Skin epidermis (tissue), 12 donors: Measurements from ENCODE around the gene PRR3.
"Not testable (repeated sequence)": the region's sequence is repeated elsewhere in the genome, so short reads cannot be mapped to it uniquely, and the experiment has no call there.

Experiments used
- H3K27ac ChIP-seq, 21 experiments: fragments of 200-600 bp; sonication (generic) in 11 of 21; one replicate each; pipeline ENCODE4 v1.5.0; 2020; ENCODE audit warnings: mild to moderate bottlenecking in 3 of 21, inconsistent platforms in 2 of 21, moderate library complexity in 2 of 21
- H3K4me3 ChIP-seq, 7 experiments: fragments of 200-600 bp; sonication (generic) in 2 of 7; one replicate each; pipeline ENCODE4 v1.5.0; 2020; ENCODE audit warnings: inconsistent platforms in 2 of 7, mild to moderate bottlenecking in 2 of 7, moderate library complexity in 1 of 7

The PRR3 gene

DNA sequence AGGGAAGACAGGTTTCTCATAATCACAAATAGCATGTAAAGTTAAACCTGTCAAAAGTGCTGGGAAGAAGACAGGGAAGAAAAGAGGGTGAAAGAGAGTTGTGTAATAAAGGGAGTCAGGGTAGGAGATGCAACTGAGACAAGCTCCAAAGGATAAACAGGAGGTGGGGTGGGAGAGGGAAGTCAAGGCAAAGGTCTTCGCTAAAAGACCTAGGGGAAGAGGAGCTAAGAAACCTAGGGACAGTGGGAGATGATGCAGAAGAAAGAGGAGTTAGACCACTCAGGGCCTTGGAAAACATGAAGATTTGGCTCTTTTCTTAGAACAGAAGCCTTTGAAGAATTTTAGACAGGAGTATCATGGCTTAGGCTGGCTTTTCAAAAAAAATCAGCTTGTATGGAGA is 7.0 kb downstream of the PRR3 start:
- Histone ChIP-seq H3K4me3 (no peak overlapping the region), H3K27ac (no peak overlapping the region)

DNA sequence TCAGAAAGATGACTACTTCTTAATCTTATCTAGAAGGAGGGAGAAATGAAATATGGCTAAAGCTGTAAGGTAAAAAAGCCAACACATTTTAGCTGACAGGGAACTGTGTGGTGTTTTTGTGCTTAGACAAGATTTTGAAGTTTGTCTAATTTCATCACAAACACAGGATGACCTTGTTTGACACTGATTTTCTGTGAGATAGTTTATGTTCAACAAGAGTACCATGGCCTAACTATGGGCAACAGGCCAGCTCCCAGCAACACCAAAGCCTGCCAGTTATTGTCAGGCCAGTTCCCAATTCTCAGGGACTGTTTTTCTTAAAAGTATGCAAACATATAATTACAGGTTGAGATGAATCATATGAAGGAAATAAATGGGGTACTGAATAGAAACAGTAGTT is 8.7 kb downstream of the PRR3 start:
- H3K4me3 ChIP-seq = no peak overlapping the region
- H3K27ac ChIP-seq = no peak overlapping the region

DNA sequence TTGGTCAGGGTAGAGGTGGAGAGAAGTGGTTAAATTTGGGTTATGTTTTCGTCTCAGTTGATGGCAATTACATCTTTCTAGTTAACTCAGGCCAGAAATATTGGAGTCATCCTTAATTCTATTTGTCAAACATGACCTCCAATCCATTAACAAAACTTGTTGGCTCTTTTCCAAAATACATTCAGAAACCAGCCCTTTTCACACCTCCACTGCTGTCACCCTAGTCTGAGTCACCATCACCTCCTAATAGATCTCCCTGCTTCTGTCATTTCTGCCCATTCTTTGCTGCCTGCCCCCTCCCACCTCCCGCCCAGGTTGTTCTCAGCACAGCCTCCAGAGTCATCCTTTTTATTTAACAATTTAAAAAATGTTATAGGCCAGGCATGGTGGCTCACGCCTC is 11.2 kb downstream of the PRR3 start:
- no peak overlapping the region for H3K4me3 ChIP-seq
- no peak overlapping the region for H3K27ac ChIP-seq

DNA sequence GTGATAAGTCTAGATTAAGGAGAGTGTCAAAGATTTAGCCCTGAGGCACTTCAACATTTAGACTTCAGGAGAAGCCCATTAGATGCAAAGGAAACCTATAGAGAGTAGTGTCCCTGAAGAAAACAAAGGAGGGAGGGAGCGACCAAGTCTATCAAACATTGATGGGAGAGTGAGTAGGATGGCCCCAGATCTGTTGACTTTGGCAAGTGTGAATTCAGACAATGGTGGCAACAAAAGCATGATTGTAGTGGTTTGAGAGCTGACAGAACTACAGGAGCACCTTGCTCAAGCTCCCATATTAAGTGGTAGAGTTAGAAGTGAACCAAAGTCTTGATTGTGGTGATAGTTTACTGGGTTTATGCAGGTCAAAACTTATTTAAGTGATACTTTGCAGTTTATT is 13.2 kb downstream of the PRR3 start:
- peak overlapping the region in 15 of 21 experiments; percentile 50 to 94 (median 89) for H3K27ac ChIP-seq
- peak overlapping the region; percentile 58 to 85 (median 75) for H3K4me3 ChIP-seq

DNA sequence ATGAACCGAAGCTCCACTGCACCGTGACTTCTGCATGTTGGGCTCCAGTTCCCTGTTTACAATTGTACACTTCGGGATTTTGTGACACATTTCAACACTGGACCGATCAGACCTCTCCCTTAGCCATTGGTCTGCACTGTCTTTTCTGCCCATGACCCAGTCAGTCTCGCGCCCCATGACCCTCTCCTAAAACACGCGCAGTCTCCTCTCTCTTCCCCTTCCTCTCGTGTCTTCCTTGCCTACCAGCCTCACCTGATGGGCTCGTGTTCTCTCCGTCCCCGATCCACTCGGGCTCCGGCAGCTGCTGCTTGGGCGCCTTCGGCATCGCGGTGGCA is 13.6 kb downstream of the PRR3 start:
- peak overlapping the region in 19 of 21 experiments; percentile 50 to 94 (median 89) for H3K27ac ChIP-seq
- H3K4me3 ChIP-seq = peak overlapping the region; percentile 58 to 85 (median 75)

- Histone ChIP-seq H3K27ac (peak within 1 kb of the TSS in 20 of 21 experiments; percentile 76 to 94 (median 89)), H3K4me3 (peak within 1 kb of the TSS; percentile 58 to 85 (median 75))
Observed at GRCh38 chr6:30571075-30571761, 14.1 kb downstream of the PRR3 start, which contains the start of gene ABCF1. Gene ABCF1, plus strand, starts transcription at chr6:30571442. Its CDS starts 46 bp downstream, at chr6:30571488.

DNA sequence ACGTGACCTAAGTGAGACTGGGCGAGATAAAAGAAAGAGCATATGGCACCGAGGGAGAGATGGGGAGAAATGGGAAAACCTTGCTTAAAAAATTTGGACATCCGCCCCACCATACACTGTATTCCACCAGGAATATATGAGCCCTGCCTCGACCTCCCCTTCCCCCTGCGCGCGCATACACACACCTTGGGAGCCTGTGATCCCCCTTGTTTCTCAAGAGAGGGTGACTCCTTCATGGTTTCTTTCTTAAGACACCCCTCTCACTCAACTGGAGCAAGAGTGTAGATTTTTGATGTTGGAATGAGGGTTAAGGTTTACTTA is 14.6 kb downstream of the PRR3 start:
- H3K4me3 ChIP-seq = peak overlapping the region; percentile 58 to 85 (median 75)

DNA sequence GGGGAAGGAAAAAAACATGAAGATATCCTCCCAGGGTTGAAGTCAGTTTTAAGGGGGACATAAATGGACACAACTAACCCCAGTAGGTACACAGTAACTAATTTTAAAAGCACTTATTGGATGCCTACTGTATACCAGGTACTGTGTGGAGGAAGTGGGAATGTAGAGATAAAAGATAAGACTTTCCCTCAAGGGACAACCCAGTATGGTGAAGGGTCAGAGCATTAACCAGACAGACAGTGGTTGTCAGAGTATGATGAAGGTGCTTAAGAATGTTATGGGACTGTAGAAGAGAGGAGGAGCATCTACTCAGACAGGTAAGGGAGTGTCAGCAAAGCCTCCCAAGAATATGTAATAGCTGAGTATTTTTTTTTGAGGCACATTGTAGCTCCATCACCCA is 15.1 kb downstream of the PRR3 start:
- peak overlapping the region in 19 of 21 experiments; percentile 76 to 94 (median 89) for H3K27ac ChIP-seq

More for the DNA sequence above, 14.6 kb downstream of the PRR3 start:
- H3K27ac ChIP-seq = peak overlapping the region in 20 of 21 experiments; percentile 76 to 94 (median 89)

GRCh38 chr6:30573113-30573512 is 16.0 kb downstream of the PRR3 start:
- Histone ChIP-seq H3K27ac (no peak overlapping the region), H3K4me3 (no peak overlapping the region)

More for the DNA sequence above, 15.1 kb downstream of the PRR3 start:
- H3K4me3 ChIP-seq = peak overlapping the region; percentile 58 to 85 (median 75)

DNA sequence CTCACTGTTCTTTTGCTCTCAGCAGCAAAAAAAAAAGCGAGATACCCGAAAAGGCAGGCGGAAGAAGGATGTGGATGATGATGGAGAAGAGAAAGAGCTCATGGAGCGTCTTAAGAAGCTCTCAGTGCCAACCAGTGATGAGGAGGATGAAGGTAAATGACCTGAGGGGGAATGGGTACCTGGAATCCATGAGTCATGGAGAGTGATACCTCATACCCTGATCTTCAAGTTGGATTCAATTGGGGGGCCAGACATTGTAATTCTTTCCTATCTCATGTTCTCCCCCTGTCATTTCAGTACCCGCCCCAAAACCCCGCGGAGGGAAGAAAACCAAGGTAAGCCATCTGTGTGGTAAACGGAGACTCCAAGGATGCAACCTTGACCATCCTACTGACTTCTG is 21.0 kb downstream of the PRR3 start:
- H3K4me3 ChIP-seq = no peak overlapping the region
- no peak overlapping the region for H3K27ac ChIP-seq

- no peak overlapping the region for H3K27ac ChIP-seq
- no peak overlapping the region for H3K4me3 ChIP-seq
Observed at GRCh38 chr6:30583921-30584320, 26.8 kb downstream of the PRR3 start.

- peak overlapping the region in 5 of 21 experiments; percentile 5 to 58 (median 47) for H3K27ac ChIP-seq
- H3K4me3 ChIP-seq = no peak overlapping the region
Observed at GRCh38 chr6:30589754-30590358, 32.8 kb downstream of the PRR3 start.

DNA sequence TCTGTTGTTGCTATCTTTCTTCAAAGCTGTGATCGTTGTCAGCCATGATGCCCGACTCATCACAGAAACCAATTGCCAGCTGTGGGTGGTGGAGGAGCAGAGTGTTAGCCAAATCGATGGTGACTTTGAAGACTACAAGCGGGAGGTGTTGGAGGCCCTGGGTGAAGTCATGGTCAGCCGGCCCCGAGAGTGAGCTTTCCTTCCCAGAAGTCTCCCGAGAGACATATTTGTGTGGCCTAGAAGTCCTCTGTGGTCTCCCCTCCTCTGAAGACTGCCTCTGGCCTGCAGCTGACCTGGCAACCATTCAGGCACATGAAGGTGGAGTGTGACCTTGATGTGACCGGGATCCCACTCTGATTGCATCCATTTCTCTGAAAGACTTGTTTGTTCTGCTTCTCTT is 33.4 kb downstream of the PRR3 start:
- H3K27ac ChIP-seq = peak overlapping the region in 16 of 21 experiments; percentile 5 to 64 (median 39)
- H3K4me3 ChIP-seq = no peak overlapping the region

DNA sequence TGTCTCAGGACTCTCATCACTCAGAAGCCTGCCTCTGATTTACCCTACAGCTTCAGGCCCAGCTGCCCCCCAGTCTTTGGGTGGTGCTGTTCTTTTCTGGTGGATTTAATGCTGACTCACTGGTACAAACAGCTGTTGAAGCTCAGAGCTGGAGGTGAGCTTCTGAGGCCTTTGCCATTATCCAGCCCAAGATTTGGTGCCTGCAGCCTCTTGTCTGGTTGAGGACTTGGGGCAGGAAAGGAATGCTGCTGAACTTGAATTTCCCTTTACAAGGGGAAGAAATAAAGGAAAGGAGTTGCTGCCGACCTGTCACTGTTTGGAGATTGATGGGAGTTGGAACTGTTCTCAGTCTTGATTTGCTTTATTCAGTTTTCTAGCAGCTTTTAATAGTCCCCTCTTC is 33.9 kb downstream of the PRR3 start:
- peak overlapping the region in 13 of 21 experiments; percentile 22 to 64 (median 45) for H3K27ac ChIP-seq
- H3K4me3 ChIP-seq = no peak overlapping the region

GRCh38 chr6:30592287-30592686 is 35.2 kb downstream of the PRR3 start:
- peak overlapping the region in 1 of 21 experiments; percentile 64 for H3K27ac ChIP-seq
- no peak overlapping the region for H3K4me3 ChIP-seq

DNA sequence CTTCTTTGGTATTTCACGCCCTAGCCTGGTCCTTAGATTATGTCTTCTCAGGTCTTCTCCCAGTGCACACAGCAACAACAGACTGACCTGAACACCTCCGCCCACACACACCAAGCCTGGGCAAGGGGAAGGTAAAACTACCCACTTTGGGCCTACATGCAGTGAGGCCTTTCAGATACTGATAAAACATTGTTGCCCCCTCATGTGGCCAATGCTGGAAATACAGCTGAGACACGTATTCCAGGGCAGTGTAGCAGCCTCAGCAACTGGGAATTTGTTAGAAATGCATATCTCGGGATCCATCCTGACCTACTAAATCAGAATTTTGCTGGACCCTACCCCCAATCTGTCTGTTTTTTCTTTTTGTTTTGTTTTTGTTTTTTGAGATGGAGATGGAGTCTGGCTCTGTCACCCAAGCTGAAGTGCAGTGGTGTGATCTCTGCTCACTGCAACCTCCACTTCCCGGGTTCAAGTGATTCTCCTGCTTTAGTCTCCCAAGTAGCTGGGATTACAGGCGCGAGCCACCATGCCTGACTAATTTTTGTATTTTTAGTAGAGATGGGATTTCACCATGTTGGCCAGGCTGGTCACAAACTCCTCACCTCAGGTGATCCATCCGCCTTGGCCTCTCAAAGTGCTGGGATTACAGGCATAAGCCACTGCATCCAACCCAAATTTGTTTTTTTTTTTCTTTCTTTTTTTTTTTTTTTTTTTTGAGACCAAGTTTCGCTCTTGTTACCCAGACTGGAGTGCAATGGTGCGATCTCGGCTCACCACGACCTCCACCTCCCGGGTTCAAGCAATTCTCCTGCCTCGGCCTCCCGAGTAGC is 40.4 kb downstream of the PRR3 start:
- H3K4me3 ChIP-seq, H3K27ac ChIP-seq: not testable (repeated sequence)

DNA sequence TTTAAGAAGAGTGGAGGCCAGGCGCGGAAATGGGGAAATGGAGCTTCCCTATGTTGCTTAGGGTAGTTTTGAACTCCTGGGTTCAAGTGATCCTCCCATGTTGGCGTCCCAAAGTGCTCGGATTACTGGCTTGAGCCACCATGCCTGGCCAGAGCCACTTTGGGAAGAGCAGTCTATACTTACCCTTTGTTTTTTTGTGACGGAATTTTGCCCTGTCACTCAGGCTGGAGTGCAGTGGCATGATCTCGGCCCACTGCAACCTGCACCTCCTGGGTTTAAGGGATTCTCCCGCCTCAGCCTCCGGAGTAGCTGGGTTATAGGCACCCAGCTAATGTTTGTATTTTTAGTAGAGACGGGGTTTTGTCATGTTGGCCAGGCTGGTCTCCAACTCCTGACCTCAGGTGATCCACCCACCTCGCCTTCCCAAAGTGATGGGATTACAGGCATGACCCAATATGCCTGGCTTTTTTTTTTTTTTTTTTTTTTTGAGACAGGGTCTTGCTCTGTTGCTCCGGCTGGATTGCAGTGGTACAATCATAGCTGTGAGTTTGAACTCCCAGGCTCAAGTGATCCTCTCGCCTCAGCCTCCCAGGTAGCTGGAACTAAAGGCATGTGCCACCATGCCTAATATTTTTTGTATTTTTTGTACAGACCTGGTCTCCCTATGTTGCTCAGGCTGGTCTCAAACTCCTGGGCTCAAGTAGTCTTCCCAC is 42.0 kb downstream of the PRR3 start:
- Histone ChIP-seq H3K27ac (peak overlapping the region in 1 of 21 experiments; percentile 29), H3K4me3 (no peak overlapping the region)

DNA sequence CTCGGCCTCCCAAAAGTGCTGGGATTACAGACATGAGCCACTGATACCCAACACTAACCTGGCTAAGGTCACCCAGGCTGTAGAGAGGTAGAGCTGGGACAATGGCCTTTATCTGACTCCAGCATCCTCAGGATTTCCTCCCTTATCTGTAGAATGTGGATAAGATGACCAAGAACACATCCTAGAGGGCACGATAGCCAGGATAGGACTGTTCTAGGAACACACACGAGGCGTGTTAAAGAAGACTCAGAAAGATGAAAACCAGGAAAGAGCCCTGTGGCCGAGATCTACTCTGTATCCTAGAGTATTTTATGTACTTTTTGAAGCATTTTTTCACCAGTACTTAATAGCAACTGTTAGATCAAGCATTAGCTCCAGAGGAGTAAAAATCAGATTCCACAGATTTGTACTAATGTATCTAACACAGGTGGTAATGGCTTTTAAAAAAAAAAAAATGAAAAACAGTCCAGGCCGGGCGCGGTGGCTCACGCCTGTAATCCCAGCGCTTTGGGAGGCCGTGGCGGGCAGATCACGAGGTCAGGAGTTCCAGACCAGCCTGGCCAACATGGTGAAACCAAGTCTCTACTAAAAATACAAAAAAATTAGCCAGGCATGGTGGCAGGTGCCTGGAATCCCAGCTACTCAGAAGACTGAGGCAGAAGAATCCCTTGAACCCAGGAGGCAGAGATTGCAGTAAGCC is 42.7 kb downstream of the PRR3 start:
- no peak overlapping the region for H3K4me3 ChIP-seq
- peak overlapping the region in 1 of 21 experiments; percentile 29 for H3K27ac ChIP-seq

DNA sequence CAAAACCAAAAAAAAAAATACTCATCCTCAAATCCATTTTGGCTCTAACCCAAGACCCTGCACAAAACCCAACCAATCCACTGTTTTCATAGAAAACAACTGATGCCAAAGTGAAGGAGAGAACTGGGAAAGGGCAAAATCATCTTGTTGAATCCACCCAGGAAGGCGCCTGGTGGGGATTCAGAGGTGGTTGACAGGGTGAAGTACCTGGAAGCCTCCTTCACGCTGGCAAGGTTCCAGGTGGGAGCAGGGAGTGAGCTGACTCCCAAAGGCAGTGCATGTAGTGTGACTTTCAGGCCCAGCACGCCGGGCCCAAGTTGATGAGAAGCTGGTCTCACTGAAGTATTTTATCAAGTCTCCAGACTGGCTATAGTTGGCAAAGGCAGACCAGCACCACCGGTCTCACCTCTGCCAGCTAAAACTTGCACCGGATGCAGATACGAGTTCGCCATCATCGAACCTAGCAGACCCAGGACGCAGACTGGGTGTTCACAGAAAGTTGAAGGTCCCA is 43.4 kb downstream of the PRR3 start:
- H3K27ac ChIP-seq = no peak overlapping the region

More for the DNA sequence above, 43.4 kb downstream of the PRR3 start:
- H3K4me3 ChIP-seq = no peak overlapping the region
